T-helper 22 cell (primary cell): ENCODE measurements around the gene PDCD5.
"Not testable (repeated sequence)": the region's sequence is repeated elsewhere in the genome, so short reads cannot be mapped to it uniquely, and the experiment has no call there.

Source experiments
- DNase-seq: peaks from one replicate; pipeline ENCODE4 v3.0.0-alpha.2; 2020; ENCODE audit warnings: low read depth

The PDCD5 gene

GRCh38 chr19:32580353-32580900 lies 563 bp upstream of the PDCD5 start:
- DNase-seq: no peak

- no peak for DNase-seq
Observed at GRCh38 chr19:32581705-32582179, 752 bp downstream of the PDCD5 start.

- not testable (repeated sequence) for DNase-seq
Observed at GRCh38 chr19:32587747-32588504, 6.9 kb downstream of the PDCD5 start.

GRCh38 chr19:32594021-32594420 lies 13.0 kb downstream of the PDCD5 start:
- no peak for DNase-seq

GRCh38 chr19:32595491-32595890 lies 14.5 kb downstream of the PDCD5 start:
- no peak for DNase-seq

GRCh38 chr19:32598022-32598421 lies 17.0 kb downstream of the PDCD5 start:
- DNase-seq: no peak

GRCh38 chr19:32599258-32599657 lies 18.3 kb downstream of the PDCD5 start:
- no peak for DNase-seq

GRCh38 chr19:32599736-32600157 lies 18.8 kb downstream of the PDCD5 start:
- peak; percentile 13 for DNase-seq

- DNase-seq: no peak
Observed at GRCh38 chr19:32603961-32604360, 23.0 kb downstream of the PDCD5 start.

GRCh38 chr19:32605544-32605943 lies 24.6 kb downstream of the PDCD5 start:
- no peak for DNase-seq

GRCh38 chr19:32606289-32606688 lies 25.3 kb downstream of the PDCD5 start:
- DNase-seq: no peak

GRCh38 chr19:32607479-32607878 lies 26.5 kb downstream of the PDCD5 start:
- DNase-seq: no peak

- no peak for DNase-seq
Observed at GRCh38 chr19:32611161-32611560, 30.2 kb downstream of the PDCD5 start.

- DNase-seq: no peak
Observed at GRCh38 chr19:32613008-32613407, 32.0 kb downstream of the PDCD5 start.

- DNase-seq: no peak
Observed at GRCh38 chr19:32614916-32615315, 33.9 kb downstream of the PDCD5 start.

GRCh38 chr19:32615569-32615968 lies 34.6 kb downstream of the PDCD5 start:
- no peak for DNase-seq

- DNase-seq: no peak
Observed at GRCh38 chr19:32619051-32619685, 38.2 kb downstream of the PDCD5 start.

- DNase-seq: no peak
Observed at GRCh38 chr19:32622002-32622401, 41.0 kb downstream of the PDCD5 start.

GRCh38 chr19:32624410-32624809 lies 43.4 kb downstream of the PDCD5 start:
- no peak for DNase-seq

GRCh38 chr19:32626969-32627368 lies 46.0 kb downstream of the PDCD5 start:
- DNase-seq: no peak

- DNase-seq: no peak
Observed at GRCh38 chr19:32627714-32628270, 46.8 kb downstream of the PDCD5 start.

GRCh38 chr19:32630338-32630737 lies 49.3 kb downstream of the PDCD5 start:
- DNase-seq: no peak

- no peak for DNase-seq
Observed at GRCh38 chr19:32631381-32631780, 50.4 kb downstream of the PDCD5 start.
